Mucosa of rectum (tissue), 2 donors: ENCODE data around the gene HSD17B2.
"Not testable (repeated sequence)": the region's sequence is repeated elsewhere in the genome, so short reads cannot be mapped to it uniquely, and the experiment has no call there.

Source experiments
- H3K27ac ChIP-seq, 2 donors: one replicate each; pipeline ENCODE4 v1.7.0; 2013; ENCODE audit warnings: inconsistent platforms in 2 of 2, low read depth in 2 of 2, low read length in 2 of 2
- H3K27me3 ChIP-seq, 2 donors: one replicate each; pipeline ENCODE4 v1.7.0; 2013; ENCODE audit warnings: low read length in 2 of 2; ENCODE audit not compliant: control insufficient read depth in 2 of 2, insufficient read depth in 2 of 2
- H3K36me3 ChIP-seq, 2 donors: one replicate each; pipeline ENCODE4 v1.7.0; 2013; ENCODE audit warnings: low read length in 2 of 2; ENCODE audit not compliant: control insufficient read depth in 2 of 2, insufficient read depth in 2 of 2
- H3K4me1 ChIP-seq, 2 donors: one replicate each; pipeline ENCODE4 v1.7.0; 2013; ENCODE audit warnings: low read length in 2 of 2, mild to moderate bottlenecking in 1 of 2; ENCODE audit not compliant: control insufficient read depth in 2 of 2, insufficient read depth in 2 of 2
- H3K4me3 ChIP-seq, 2 donors: one replicate each; pipeline ENCODE4 v1.7.0; 2013; ENCODE audit warnings: low read length in 2 of 2
- H3K9ac ChIP-seq, 2 donors: one replicate each; pipeline ENCODE4 v1.7.0; 2013; ENCODE audit warnings: low read length in 2 of 2, low read depth in 1 of 2, mild to moderate bottlenecking in 1 of 2
- H3K9me3 ChIP-seq, 2 donors: one replicate each; pipeline ENCODE4 v1.7.0; 2013; ENCODE audit warnings: low read length in 2 of 2; ENCODE audit not compliant: control insufficient read depth in 2 of 2
- donor health status: healthy.
- donor health status: Normal muscosa, but diverticular disease.

The HSD17B2 gene

GRCh38 chr16:82091241-82091640 lies 56.2 kb downstream of the HSD17B2 start:
- Histone ChIP-seq H3K4me3 (no peak overlapping the region), H3K9me3 (no peaks in the 10 kb centered on the region), H3K36me3 (peaks cover 0 to 12% of the 10 kb centered on the region in 2 donors), H3K27me3 (no peaks in the 10 kb centered on the region), H3K9ac (no peak overlapping the region), H3K27ac (no peak overlapping the region), H3K4me1 (no peaks in the 10 kb centered on the region)

- no peak overlapping the region for H3K4me3 ChIP-seq
- H3K36me3 ChIP-seq = peaks cover 0 to 12% of the 10 kb centered on the region in 2 donors
- H3K4me1 ChIP-seq = no peaks in the 10 kb centered on the region
These were observed 57.7 kb downstream of the HSD17B2 start for GRCh38 chr16:82092711-82093110.

GRCh38 chr16:82093666-82094300 lies 58.7 kb downstream of the HSD17B2 start:
- Histone ChIP-seq H3K9ac (no peak overlapping the region), H3K36me3 (peaks cover 7 to 18% of the 10 kb centered on the region in 2 donors), H3K4me3 (no peak overlapping the region), H3K9me3 (no peaks in the 10 kb centered on the region), H3K4me1 (no peaks in the 10 kb centered on the region), H3K27ac (no peak overlapping the region), H3K27me3 (no peaks in the 10 kb centered on the region)

More at GRCh38 chr16:82092711-82093110, 57.7 kb downstream of the HSD17B2 start:
- Histone ChIP-seq H3K27ac (no peak overlapping the region), H3K9me3 (no peaks in the 10 kb centered on the region), H3K27me3 (no peaks in the 10 kb centered on the region), H3K9ac (no peak overlapping the region)

GRCh38 chr16:82094942-82095540 lies 60.0 kb downstream of the HSD17B2 start:
- Histone ChIP-seq H3K4me1 (no peaks in the 10 kb centered on the region), H3K27ac (no peak overlapping the region), H3K36me3 (peaks cover 9 to 18% of the 10 kb centered on the region in 2 donors)

GRCh38 chr16:82096641-82097040 lies 61.6 kb downstream of the HSD17B2 start:
- H3K4me1 ChIP-seq = no peaks in the 10 kb centered on the region
- H3K9me3 ChIP-seq = no peaks in the 10 kb centered on the region
- no peaks in the 10 kb centered on the region for H3K27me3 ChIP-seq
- H3K4me3 ChIP-seq = no peak overlapping the region
- H3K27ac ChIP-seq = no peak overlapping the region
- H3K36me3 ChIP-seq = peaks cover 9 to 13% of the 10 kb centered on the region in 2 donors
- no peak overlapping the region for H3K9ac ChIP-seq

More at GRCh38 chr16:82094942-82095540, 60.0 kb downstream of the HSD17B2 start:
- Histone ChIP-seq H3K9me3 (no peaks in the 10 kb centered on the region), H3K9ac (no peak overlapping the region), H3K27me3 (no peaks in the 10 kb centered on the region), H3K4me3 (no peak overlapping the region)

- Histone ChIP-seq H3K9ac (no peak overlapping the region), H3K4me1 (no peaks in the 10 kb centered on the region), H3K27ac (no peak overlapping the region), H3K27me3 (no peaks in the 10 kb centered on the region), H3K36me3 (no peaks in the 10 kb centered on the region), H3K9me3 (no peaks in the 10 kb centered on the region), H3K4me3 (no peak overlapping the region)
These were observed 70.1 kb downstream of the HSD17B2 start for GRCh38 chr16:82105107-82105506.

GRCh38 chr16:82108100-82108499 lies 73.0 kb downstream of the HSD17B2 start:
- H3K9ac ChIP-seq = no peak overlapping the region
- H3K27ac ChIP-seq = no peak overlapping the region
- H3K27me3 ChIP-seq = no peaks in the 10 kb centered on the region
- H3K4me3 ChIP-seq = no peak overlapping the region
- H3K4me1 ChIP-seq = no peaks in the 10 kb centered on the region
- H3K9me3 ChIP-seq = no peaks in the 10 kb centered on the region
- H3K36me3 ChIP-seq = no peaks in the 10 kb centered on the region

- Histone ChIP-seq H3K27ac (no peak overlapping the region), H3K27me3 (no peaks in the 10 kb centered on the region), H3K9me3 (no peaks in the 10 kb centered on the region), H3K4me3 (no peak overlapping the region), H3K9ac (no peak overlapping the region), H3K36me3 (no peaks in the 10 kb centered on the region), H3K4me1 (no peaks in the 10 kb centered on the region)
These were observed 73.7 kb downstream of the HSD17B2 start for GRCh38 chr16:82108774-82109173.

GRCh38 chr16:82109266-82109665 lies 74.2 kb downstream of the HSD17B2 start:
- H3K4me3 ChIP-seq, H3K9ac ChIP-seq, H3K27me3 ChIP-seq, H3K9me3 ChIP-seq, H3K36me3 ChIP-seq, H3K4me1 ChIP-seq, H3K27ac ChIP-seq: not testable (repeated sequence)

GRCh38 chr16:82111944-82112343 lies 76.9 kb downstream of the HSD17B2 start:
- no peaks in the 10 kb centered on the region for H3K36me3 ChIP-seq

More at GRCh38 chr16:82111944-82112343, 76.9 kb downstream of the HSD17B2 start:
- Histone ChIP-seq H3K27ac (no peak overlapping the region), H3K4me1 (no peaks in the 10 kb centered on the region), H3K4me3 (no peak overlapping the region), H3K9me3 (no peaks in the 10 kb centered on the region), H3K9ac (no peak overlapping the region), H3K27me3 (no peaks in the 10 kb centered on the region)
